Sigmoid colon (tissue), 7 donors: Measurements from ENCODE around the gene DIP2C. TPM values are rescaled to one million over a fixed set of nuclear protein-coding genes. Genes with fewer than 3 reads are reported as not detected.
A peak's percentile ranks its signal among the peaks of the same experiment; 100 is the strongest.

ENCODE experiments used
- DNase-seq: peaks from one replicate; pipeline ENCODE4 v3.0.0-alpha.2; 2019
- H3K27ac ChIP-seq, 4 donors: fragments of 200-600 bp; sonication (generic); one replicate each; pipeline ENCODE4 v1.5.1; 2016 to 2019; ENCODE audit warnings: mild to moderate bottlenecking in 1 of 4
- H3K27me3 ChIP-seq, 3 donors: fragments of 200-600 bp; sonication (generic); one replicate each; pipeline ENCODE4 v1.5.1; 2019; ENCODE audit warnings: mild to moderate bottlenecking in 1 of 3
- H3K36me3 ChIP-seq, 4 donors: fragments of 200-600 bp; sonication (generic); one replicate each; pipeline ENCODE4 v1.5.1; 2016 to 2019
- H3K4me1 ChIP-seq, 4 donors: fragments of 200-600 bp; sonication (generic); one replicate each; pipeline ENCODE4 v1.5.1; 2017 to 2019
- H3K4me3 ChIP-seq, 4 donors: fragments of 200-600 bp; sonication (generic); one replicate each; pipeline ENCODE4 v1.5.1; 2017 to 2019; ENCODE audit warnings: mild to moderate bottlenecking in 2 of 4, moderate library complexity in 1 of 4
- H3K9me3 ChIP-seq, 4 donors: fragments of 200-600 bp in 3 of 4; sonication (generic) in 3 of 4; one replicate each; pipeline versions ENCODE4 v1.5.1 to v1.6.1; 2013 to 2019
- EP300 ChIP-seq, 4 donors: sonication (generic); formaldehyde crosslinking; IDR thresholded peaks; one replicate each; pipeline ENCODE4 v1.6.1; 2017; ENCODE audit warnings: antibody characterized with exemption in 4 of 4
- POLR2A ChIP-seq, 2 donors: fragments of 450-650 bp; IDR thresholded peaks; one replicate each; pipeline ENCODE4 v1.6.1; 2016; ENCODE audit warnings: antibody characterized with exemption in 2 of 2, mild to moderate bottlenecking in 2 of 2, moderate library complexity in 2 of 2
- POLR2AphosphoS5 ChIP-seq, 4 donors: sonication (generic); formaldehyde crosslinking; IDR thresholded peaks; one replicate each; pipeline ENCODE4 v1.6.1; 2017; ENCODE audit warnings: antibody characterized with exemption in 4 of 4
- WGBS, 2 donors: extraction: QIAGEN DNeasy Blood & Tissue Kit; methylation state at CpG; one replicate each; pipeline ENCODE4 v1.1.7; 2013; 5-methylcytosine and 5-hydroxymethylcytosine counted together
- intact Hi-C: fragments of 100-400 bp; cut with DNase I; formaldehyde crosslinking; loops from one replicate; pipeline ENCODE4 v1.15.1; 2023
- polyA plus RNA-seq, 3 donors: library from polyadenylated mRNA; stranded (reverse); fragments of 200-250 nt; gene quantifications; one replicate each; pipeline ENCODE4 v1.2.3, GENCODE V29; 2013
- total RNA-seq, 4 donors: library from RNA; depleted of rRNA; stranded (reverse); fragments of >200 nt; gene quantifications; one replicate each; pipeline ENCODE4 v1.1.0, GENCODE V29; 2016
- TF ChIP-seq, protein P1 (sequence below), 4 experiments: fragments of 450-650 bp in 3 of 4; fragments of 200-600 bp in 1 of 4; IDR thresholded peaks; one replicate each; pipeline ENCODE4 v1.5.1; 2016 to 2019; ENCODE audit warnings: antibody characterized with exemption in 4 of 4, mild to moderate bottlenecking in 3 of 4, moderate library complexity in 2 of 4
- donor health status: healthy with polysubstance abuse.
- donor health status: Bipolar disorder and iron deficiency.
- donor health status: healthy.

Gene DIP2C
- total and polyA plus RNA-seq, 7 donors, result 1.8 to 67.9 (median 42.1) TPM

DNA sequence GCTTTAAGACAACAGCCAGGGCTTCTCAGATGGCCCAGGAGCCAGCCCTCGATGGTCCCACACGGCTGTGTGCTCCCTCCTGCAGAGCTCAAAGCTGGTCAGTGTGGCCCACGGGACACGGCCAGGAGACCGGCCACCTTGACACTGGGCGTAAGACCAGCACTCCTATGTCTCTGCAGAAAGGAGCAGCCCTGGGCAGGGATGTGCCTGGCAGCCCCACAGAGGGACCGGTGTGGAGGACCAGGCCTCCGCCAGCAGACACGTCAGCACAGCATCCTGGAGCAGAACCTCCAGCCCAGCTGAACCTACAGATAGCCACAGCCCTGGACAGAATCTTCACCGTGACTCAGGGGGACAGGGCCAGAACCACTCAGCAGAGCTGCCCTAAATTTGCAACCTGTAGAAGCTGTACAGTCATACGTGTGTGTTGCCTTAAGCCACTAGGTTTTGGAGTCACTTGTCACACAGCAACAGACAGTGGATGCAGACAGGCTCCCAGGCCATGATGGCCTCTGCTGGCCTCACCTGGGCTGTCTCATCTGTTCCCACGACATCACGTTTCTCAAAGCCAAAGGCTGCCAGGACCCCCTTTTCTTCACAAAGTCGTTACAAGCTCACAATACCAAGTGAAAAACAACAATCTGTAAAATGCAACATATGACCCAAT is 132.4 kb downstream of the DIP2C start:
- H3K9me3 ChIP-seq, result no peaks in the 10 kb centered on the region
- WGBS, 2 donors, result 90 to 91% methylated on average over 14 of the region's 14 CpGs
- DNase-seq, result no peak
- TF ChIP-seq POLR2A (IDR thresholded peaks at IDR 0.05) (no peak), EP300 (IDR thresholded peaks at IDR 0.05) (no peak), POLR2AphosphoS5 (IDR thresholded peaks at IDR 0.05) (no peak)
- TF ChIP-seq, protein P1, sequence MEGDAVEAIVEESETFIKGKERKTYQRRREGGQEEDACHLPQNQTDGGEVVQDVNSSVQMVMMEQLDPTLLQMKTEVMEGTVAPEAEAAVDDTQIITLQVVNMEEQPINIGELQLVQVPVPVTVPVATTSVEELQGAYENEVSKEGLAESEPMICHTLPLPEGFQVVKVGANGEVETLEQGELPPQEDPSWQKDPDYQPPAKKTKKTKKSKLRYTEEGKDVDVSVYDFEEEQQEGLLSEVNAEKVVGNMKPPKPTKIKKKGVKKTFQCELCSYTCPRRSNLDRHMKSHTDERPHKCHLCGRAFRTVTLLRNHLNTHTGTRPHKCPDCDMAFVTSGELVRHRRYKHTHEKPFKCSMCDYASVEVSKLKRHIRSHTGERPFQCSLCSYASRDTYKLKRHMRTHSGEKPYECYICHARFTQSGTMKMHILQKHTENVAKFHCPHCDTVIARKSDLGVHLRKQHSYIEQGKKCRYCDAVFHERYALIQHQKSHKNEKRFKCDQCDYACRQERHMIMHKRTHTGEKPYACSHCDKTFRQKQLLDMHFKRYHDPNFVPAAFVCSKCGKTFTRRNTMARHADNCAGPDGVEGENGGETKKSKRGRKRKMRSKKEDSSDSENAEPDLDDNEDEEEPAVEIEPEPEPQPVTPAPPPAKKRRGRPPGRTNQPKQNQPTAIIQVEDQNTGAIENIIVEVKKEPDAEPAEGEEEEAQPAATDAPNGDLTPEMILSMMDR (IDR thresholded peaks at IDR 0.05), result no peak
- H3K27me3 ChIP-seq, result no peaks in the 10 kb centered on the region
- H3K27ac ChIP-seq, result no peak overlapping the region
- intact Hi-C loops, result no loop called here
- H3K4me1 ChIP-seq, result peaks cover 0 to 86% (median 68%) of the 10 kb centered on the region in 4 donors
- H3K4me3 ChIP-seq, result no peak overlapping the region
- H3K36me3 ChIP-seq, result no peaks in the 10 kb centered on the region

DNA sequence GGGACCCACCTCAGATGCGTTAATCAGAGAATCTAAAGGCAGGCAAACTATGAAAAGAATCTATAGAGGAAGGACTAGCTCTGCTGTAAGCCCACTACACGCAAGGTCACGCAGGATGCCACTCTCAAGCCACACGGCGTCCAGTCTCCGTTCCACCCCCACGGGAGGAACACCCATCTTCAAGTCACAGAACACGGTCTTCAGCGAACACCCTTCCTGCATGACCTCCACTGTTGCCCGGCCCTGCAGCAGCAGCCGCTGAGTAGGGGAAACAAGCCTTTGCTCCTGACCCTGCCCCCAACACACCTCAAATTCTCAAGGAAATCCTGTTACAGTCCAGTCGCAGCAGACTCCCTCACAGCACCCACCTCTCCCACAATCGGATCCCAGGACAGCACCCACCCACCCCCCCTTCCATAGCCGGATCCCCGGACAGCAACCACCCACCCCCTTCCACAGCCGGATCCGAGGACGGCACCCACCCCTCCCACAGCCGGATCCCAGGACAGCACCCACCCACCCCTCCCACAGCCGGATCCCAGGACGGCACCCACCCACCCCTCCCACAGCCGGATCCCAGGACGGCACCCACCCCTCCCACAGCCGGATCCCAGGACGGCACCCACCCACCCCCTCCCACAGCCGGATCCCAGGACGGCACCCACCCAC is 133.7 kb downstream of the DIP2C start:
- 76 to 81% methylated on average over 27 of the region's 27 CpGs for WGBS, 2 donors
- intact Hi-C loops, result no loop called here

DNA sequence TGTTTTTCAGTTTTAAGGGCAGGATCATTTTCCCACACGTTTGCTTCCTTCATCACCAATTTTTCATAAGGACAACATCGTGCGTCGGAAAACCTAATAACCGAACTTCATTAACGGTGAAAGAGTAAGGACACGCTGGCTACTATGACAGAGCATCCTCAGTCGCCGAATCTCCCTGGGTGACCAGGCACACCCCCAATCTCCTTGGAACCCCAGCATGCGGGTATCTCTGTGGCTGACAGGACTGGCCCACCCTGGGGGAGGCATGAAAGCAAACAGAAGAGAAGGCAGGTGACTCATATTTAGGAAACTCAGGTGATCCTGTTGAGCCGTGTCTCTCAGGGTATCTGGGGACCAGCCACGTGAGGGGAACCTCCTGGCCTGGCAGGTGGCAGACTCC is 134.2 kb downstream of the DIP2C start:
- TF ChIP-seq, protein P1 (IDR thresholded peaks at IDR 0.05), result no peak
- no peak for TF ChIP-seq POLR2A (IDR thresholded peaks at IDR 0.05)
- TF ChIP-seq EP300 (IDR thresholded peaks at IDR 0.05), result no peak
- no peak for TF ChIP-seq POLR2AphosphoS5 (IDR thresholded peaks at IDR 0.05)
- no peak for DNase-seq
- intact Hi-C loops, result no loop called here
- Histone ChIP-seq H3K4me1 (peaks cover 0 to 86% (median 76%) of the 10 kb centered on the region in 4 donors), H3K9me3 (no peaks in the 10 kb centered on the region), H3K27ac (peak overlapping the region in 1 of 4 donors; percentile 18), H3K36me3 (no peaks in the 10 kb centered on the region), H3K27me3 (no peaks in the 10 kb centered on the region), H3K4me3 (no peak overlapping the region)
- 90 to 93% methylated on average over 12 of the region's 12 CpGs for WGBS, 2 donors

More for the DNA sequence above, 133.7 kb downstream of the DIP2C start:
- Histone ChIP-seq H3K4me3 (no peak overlapping the region), H3K9me3 (no peaks in the 10 kb centered on the region), H3K27ac (no peak overlapping the region), H3K36me3 (no peaks in the 10 kb centered on the region), H3K27me3 (no peaks in the 10 kb centered on the region), H3K4me1 (peaks cover 0 to 86% (median 71%) of the 10 kb centered on the region in 4 donors)
- no peak for DNase-seq
- no peak for TF ChIP-seq POLR2A (IDR thresholded peaks at IDR 0.05)
- no peak for TF ChIP-seq EP300 (IDR thresholded peaks at IDR 0.05)
- TF ChIP-seq, protein P1 (IDR thresholded peaks at IDR 0.05), result no peak
- no peak for TF ChIP-seq POLR2AphosphoS5 (IDR thresholded peaks at IDR 0.05)

DNA sequence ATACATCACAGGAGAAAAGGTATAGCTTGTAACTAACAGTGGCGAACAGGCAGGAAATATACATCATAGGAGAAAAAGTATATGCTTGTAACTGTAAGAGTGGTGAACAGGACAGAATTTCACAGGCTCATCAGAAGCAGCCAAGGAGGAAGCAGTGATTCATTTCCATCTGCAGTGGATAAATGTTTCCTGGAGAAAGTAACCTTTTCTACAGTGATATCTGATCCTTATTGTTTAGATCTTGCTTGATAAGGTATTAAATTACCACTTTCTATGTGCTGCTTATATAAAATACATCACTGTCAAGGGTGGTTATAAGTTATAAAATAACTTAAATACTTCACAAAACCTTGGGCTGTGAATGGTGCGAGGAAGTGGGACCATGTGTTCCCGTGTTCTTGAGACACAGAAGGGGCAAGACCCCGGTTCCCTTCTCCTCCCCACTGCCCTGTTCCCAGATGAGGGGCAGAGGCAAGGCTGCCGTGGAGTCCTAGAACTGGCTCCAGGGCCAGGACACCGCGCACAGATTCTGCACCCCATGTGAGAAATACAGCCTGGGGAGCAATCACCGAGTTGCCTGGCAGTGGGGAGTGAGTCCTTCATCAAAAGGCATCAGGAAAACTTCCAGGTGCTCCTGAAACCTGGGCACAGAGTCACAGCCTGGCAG is 135.2 kb downstream of the DIP2C start:
- no peaks in the 10 kb centered on the region for H3K9me3 ChIP-seq
- peaks cover 0 to 79% (median 75%) of the 10 kb centered on the region in 4 donors for H3K4me1 ChIP-seq
- no peak for DNase-seq
- H3K27me3 ChIP-seq, result no peaks in the 10 kb centered on the region
- no peak overlapping the region for H3K4me3 ChIP-seq
- WGBS, 2 donors, result 83 to 88% methylated on average over 8 of the region's 8 CpGs
- peak overlapping the region in 1 of 4 donors; percentile 17 for H3K27ac ChIP-seq
- intact Hi-C loops, result no loop called here
- no peak for TF ChIP-seq EP300 (IDR thresholded peaks at IDR 0.05)
- no peak for TF ChIP-seq POLR2AphosphoS5 (IDR thresholded peaks at IDR 0.05)
- TF ChIP-seq, protein P1 (IDR thresholded peaks at IDR 0.05), result no peak
- no peak for TF ChIP-seq POLR2A (IDR thresholded peaks at IDR 0.05)
- no peaks in the 10 kb centered on the region for H3K36me3 ChIP-seq
